Caco-2 (cell line): Measurements from ENCODE around the gene NPTN. TPM values are rescaled to one million over a fixed set of nuclear protein-coding genes. Genes with fewer than 3 reads are reported as not detected.
A peak's percentile ranks its signal among the peaks of the same experiment; 100 is the strongest.

Experiments
- BruUV-seq: library from RNA; stranded (reverse); fragments of 400-500 nt; replicated peaks from 2 replicates; lab custom pipeline; 2021; lab: Mats Ljungman, UMichigan
- CTCF ChIA-PET: fragments of 300-600 bp; sonication (Branson Sonifier 250); formaldehyde crosslinking; loops from one replicate; lab custom pipeline; 2022; ENCODE audit warnings: antibody characterized with exemption; lab: Charles Lee
- POLR2A ChIA-PET: fragments of 300-600 bp; sonication (Branson Sonifier 250); formaldehyde crosslinking; loops from one replicate; lab custom pipeline; 2022; ENCODE audit warnings: antibody characterized with exemption; lab: Charles Lee
- DNase-seq, 2 experiments: peaks; one replicate each; pipeline versions ENCODE4 v3.0.0 to v3.0.0-alpha.2; 2020 to 2022
- H3K27me3 ChIP-seq: replicated peaks from 2 replicates; pipeline ENCODE4 v1.6.0; 2011; ENCODE audit warnings: low read length; ENCODE audit not compliant: control insufficient read depth, insufficient read depth
- H3K36me3 ChIP-seq: 2 replicates; pipeline ENCODE4 v1.5.1; 2011; ENCODE audit warnings: low read length; ENCODE audit not compliant: control insufficient read depth, insufficient read depth
- H3K4me1 ChIP-seq: fragments of 250-450 bp; sonication (Bioruptor Pico); 2 replicates; pipeline ENCODE4 v1.5.1; 2020; ENCODE audit warnings: mild to moderate bottlenecking
- H3K4me3 ChIP-seq: 2 replicates; pipeline ENCODE4 v1.5.1; 2011; ENCODE audit warnings: low read depth, mild to moderate bottlenecking, control low read depth, low read length
- H3K9me3 ChIP-seq: fragments of 250-450 bp; sonication (Bioruptor Pico); 2 replicates; pipeline ENCODE4 v1.5.1; 2020; ENCODE audit warnings: mild to moderate bottlenecking, moderate library complexity
- H3K27ac Mint-ChIP-seq: one replicate; pipeline ENCODE4 v1.8.0; 2022; ENCODE audit warnings: mixed read lengths; ENCODE audit not compliant: unreplicated experiment
- H3K27me3 Mint-ChIP-seq: one replicate; pipeline ENCODE4 v1.8.0; 2022; ENCODE audit warnings: mixed read lengths; ENCODE audit not compliant: insufficient read depth, unreplicated experiment
- H3K36me3 Mint-ChIP-seq: one replicate; pipeline ENCODE4 v1.8.0; 2022; ENCODE audit warnings: mild to moderate bottlenecking, mixed read lengths; ENCODE audit not compliant: insufficient read depth, unreplicated experiment
- H3K4me1 Mint-ChIP-seq: one replicate; pipeline ENCODE4 v1.8.0; 2022; ENCODE audit warnings: low read depth, mixed read lengths; ENCODE audit not compliant: unreplicated experiment
- H3K4me3 Mint-ChIP-seq: one replicate; pipeline ENCODE4 v1.8.0; 2022; ENCODE audit warnings: mild to moderate bottlenecking, moderate library complexity, mixed read lengths; ENCODE audit not compliant: unreplicated experiment
- H3K9me3 Mint-ChIP-seq: one replicate; pipeline ENCODE4 v1.8.0; 2022; ENCODE audit warnings: mixed read lengths; ENCODE audit not compliant: unreplicated experiment
- CTCF ChIP-seq, 2 experiments: fragments of 200-600 bp in 1 of 2; IDR thresholded peaks; 1 replicate in 1 of 2; 2 replicates in 1 of 2; pipeline versions ENCODE4 v1.5.1 to v1.8.0; 2011 to 2022; ENCODE audit warnings: antibody characterized with exemption in 1 of 2, control low read depth in 1 of 2, inconsistent platforms in 1 of 2, low read depth in 1 of 2, low read length in 1 of 2, mild to moderate bottlenecking in 1 of 2, moderate library complexity in 1 of 2; ENCODE audit not compliant: insufficient read depth in 1 of 2, severe bottlenecking in 1 of 2, unreplicated experiment in 1 of 2
- intact Hi-C: fragments of 100-400 bp; cut with micrococcal nuclease; formaldehyde crosslinking; loops from one replicate; pipeline ENCODE4 v1.10.0; 2022; ENCODE audit not compliant: unreplicated experiment
- total RNA-seq: library from RNA; stranded (reverse); gene quantifications from 2 replicates; pipeline ENCODE4 v1.2.3, GENCODE V29; 2022

The NPTN gene
- total RNA-seq, 1 experiment from 2014 or later, result 124 TPM

DNA sequence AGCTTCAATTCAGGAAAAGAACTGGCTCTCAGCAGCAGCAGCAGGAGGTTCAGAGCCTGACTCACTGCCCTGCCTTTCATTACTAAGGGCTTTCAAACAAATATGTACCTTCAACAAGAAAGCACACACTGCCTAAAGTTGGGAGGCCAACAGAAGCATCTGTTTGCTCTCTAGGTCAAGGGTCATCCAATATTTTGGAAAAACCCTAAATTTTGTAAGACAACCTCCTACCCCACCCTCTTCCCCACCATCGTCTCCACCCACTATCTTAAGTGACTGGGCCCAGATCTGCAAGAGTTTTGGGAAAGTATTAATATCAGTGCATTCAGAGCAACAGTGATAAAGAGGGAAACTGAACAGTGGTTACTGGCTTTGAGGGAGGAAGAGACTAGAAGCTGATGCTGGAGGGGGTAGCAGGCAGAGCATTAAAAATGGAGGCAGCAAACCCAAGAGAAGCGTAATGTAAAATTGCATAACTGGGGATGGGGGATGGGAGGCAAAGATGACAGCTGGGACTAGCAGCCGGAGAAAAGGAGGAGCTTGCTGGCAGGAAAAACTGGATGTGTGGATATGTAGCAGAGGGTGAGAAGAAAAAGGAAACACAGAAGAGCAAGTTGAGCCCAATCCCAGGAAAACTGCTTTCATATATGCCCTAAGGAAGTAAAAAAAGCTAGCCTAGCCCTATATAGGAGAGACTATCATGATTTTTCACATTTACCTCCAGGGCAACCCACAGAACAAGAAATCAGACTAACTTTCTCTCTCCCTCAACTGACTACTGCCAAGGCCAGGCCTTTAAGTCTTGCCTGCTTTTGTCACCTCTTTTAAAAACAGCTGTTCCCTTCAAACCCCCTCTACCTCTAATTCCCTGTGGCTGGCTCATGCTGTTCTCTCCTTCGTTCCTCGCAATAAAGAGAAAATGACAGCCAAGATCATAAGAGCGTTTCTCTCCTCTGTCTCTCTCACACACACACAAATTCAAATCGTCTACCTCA is 31.4 kb downstream of the NPTN start:
- intact Hi-C loops, result no loop called here
- Mint-ChIP-seq H3K9me3 (no peaks in the 10 kb centered on the region), H3K36me3 (peaks cover under 1% of the 10 kb centered on the region), H3K27ac (no peak overlapping the region), H3K4me1 (peaks cover 5% of the 10 kb centered on the region), H3K27me3 (no peaks in the 10 kb centered on the region), H3K4me3 (no peak overlapping the region)
- ChIA-PET CTCF (interaction anchor here (1.0 kb wide), 2 partner anchors 32 to 35 kb away, joined by 3 to 6 read pairs; no protein-coding TSS in a partner anchor), POLR2A (no interaction called here)
- Histone ChIP-seq H3K4me1 (peaks cover 22% of the 10 kb centered on the region), H3K36me3 (no peaks in the 10 kb centered on the region), H3K27me3 (no peaks in the 10 kb centered on the region), H3K9me3 (no peaks in the 10 kb centered on the region), H3K4me3 (no peak overlapping the region)
- TF ChIP-seq CTCF (IDR thresholded peaks at IDR 0.05; ENCODE audit: insufficient read depth in 1 of 2, low read depth in 1 of 2, low read length in 1 of 2, severe bottlenecking in 1 of 2, unreplicated experiment in 1 of 2), result no peak
- DNase-seq, result peak; percentile 55 to 59
- no TSS peak for BruUV-seq

DNA sequence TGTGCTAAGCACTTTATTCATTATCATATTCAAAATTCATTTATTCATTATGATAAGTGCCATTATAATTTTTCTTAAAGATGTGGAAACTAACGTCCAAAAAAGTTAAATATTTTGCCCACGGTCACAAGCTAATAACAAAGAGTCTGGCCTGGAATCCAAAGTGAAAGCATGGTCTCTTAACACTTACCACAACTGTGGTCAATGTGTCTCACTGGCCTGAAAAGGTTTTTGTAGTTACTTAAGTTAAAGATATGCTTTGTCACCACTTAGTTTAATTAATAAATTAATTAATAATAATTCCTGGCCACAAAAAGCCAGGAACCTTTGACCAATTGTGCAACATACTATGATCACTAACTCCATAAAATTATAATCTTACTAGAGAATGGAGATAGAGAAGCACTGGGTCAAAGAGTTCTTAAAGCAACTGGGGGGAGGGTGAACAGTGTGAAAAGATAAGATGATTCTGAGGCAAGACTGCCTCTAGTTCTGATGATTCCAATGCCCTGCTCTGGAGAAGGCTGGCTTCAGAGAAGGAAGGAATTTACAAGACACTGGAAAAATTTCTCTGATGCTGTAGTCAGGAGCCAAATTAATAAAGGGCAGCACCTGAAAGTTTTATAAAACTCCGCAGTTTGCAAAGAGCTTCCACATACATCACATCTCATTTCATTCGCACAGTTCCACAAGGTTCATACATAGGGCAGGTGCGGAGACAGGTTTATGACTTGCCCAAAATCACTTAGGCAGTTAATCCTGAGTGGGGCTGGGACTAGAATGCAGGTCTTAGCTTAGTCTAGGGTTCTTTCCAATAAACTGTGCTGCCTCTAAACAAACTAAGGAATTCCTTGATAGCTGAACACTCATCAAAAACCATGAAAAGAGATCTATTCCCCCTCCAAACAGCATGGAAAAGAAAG is 32.5 kb downstream of the NPTN start:
- Histone ChIP-seq H3K4me1 (peaks cover 22% of the 10 kb centered on the region), H3K36me3 (no peaks in the 10 kb centered on the region), H3K27me3 (no peaks in the 10 kb centered on the region), H3K4me3 (no peak overlapping the region), H3K9me3 (no peaks in the 10 kb centered on the region)
- DNase-seq, result no peak
- Mint-ChIP-seq H3K4me1 (peaks cover 12% of the 10 kb centered on the region), H3K4me3 (no peak overlapping the region), H3K9me3 (no peaks in the 10 kb centered on the region), H3K27ac (no peak overlapping the region), H3K36me3 (peaks cover 7% of the 10 kb centered on the region), H3K27me3 (no peaks in the 10 kb centered on the region)
- TF ChIP-seq CTCF (IDR thresholded peaks at IDR 0.05; ENCODE audit: insufficient read depth in 1 of 2, low read depth in 1 of 2, low read length in 1 of 2, severe bottlenecking in 1 of 2, unreplicated experiment in 1 of 2), result no peak
- CTCF ChIA-PET, result no interaction called here
- BruUV-seq, result no TSS peak
- POLR2A ChIA-PET, result interaction anchor here (0.6 kb wide), 1 partner anchor 30 kb away, joined by 3 read pairs; no protein-coding TSS in a partner anchor
- intact Hi-C loops, result no loop called here

GRCh38 chr15:73599934-73600333 is 33.3 kb downstream of the NPTN start:
- Histone ChIP-seq H3K4me1 (peaks cover 22% of the 10 kb centered on the region), H3K27me3 (no peaks in the 10 kb centered on the region), H3K9me3 (no peaks in the 10 kb centered on the region), H3K4me3 (no peak overlapping the region), H3K36me3 (no peaks in the 10 kb centered on the region)
- Mint-ChIP-seq H3K4me3 (no peak overlapping the region), H3K27ac (no peak overlapping the region), H3K9me3 (no peaks in the 10 kb centered on the region), H3K36me3 (peaks cover 7% of the 10 kb centered on the region), H3K4me1 (peaks cover 12% of the 10 kb centered on the region), H3K27me3 (no peaks in the 10 kb centered on the region)
- intact Hi-C loops, result loop anchor here (5.0 kb wide), 1 partner anchor 32 kb away; the partner anchor contains the start of gene NPTN
- TF ChIP-seq CTCF (IDR thresholded peaks at IDR 0.05; ENCODE audit: insufficient read depth in 1 of 2, low read depth in 1 of 2, low read length in 1 of 2, severe bottlenecking in 1 of 2, unreplicated experiment in 1 of 2), result no peak
- no peak for DNase-seq
- POLR2A ChIA-PET, result interaction anchor here (0.6 kb wide), 1 partner anchor 30 kb away, joined by 3 read pairs; no protein-coding TSS in a partner anchor
- no TSS peak for BruUV-seq
- CTCF ChIA-PET, result no interaction called here
